SJCRH30 (cell line): ENCODE data around the gene TTC24. TPM values are rescaled to one million over a fixed set of nuclear protein-coding genes. Genes with fewer than 3 reads are reported as not detected.
"Not testable (repeated sequence)": the region's sequence is repeated elsewhere in the genome, so short reads cannot be mapped to it uniquely, and the experiment has no call there.

Experiments
- DNase-seq, 2 experiments: peaks; one replicate each; pipeline ENCODE4 v3.0.0-alpha.2; 2015 to 2020
- H3K27ac ChIP-seq: fragments of 250-450 bp; sonication (Bioruptor Pico); 2 replicates; pipeline ENCODE4 v1.5.1; 2020; ENCODE audit warnings: mild to moderate bottlenecking, moderate library complexity
- H3K27me3 ChIP-seq: fragments of 250-450 bp; sonication (Bioruptor Pico); 2 replicates; pipeline ENCODE4 v1.5.1; 2020; ENCODE audit warnings: mild to moderate bottlenecking, moderate library complexity
- H3K36me3 ChIP-seq: fragments of 250-450 bp; sonication (Bioruptor Pico); 2 replicates; pipeline ENCODE4 v1.5.1; 2020; ENCODE audit warnings: mild to moderate bottlenecking, moderate library complexity
- H3K4me1 ChIP-seq: fragments of 250-450 bp; sonication (Bioruptor Pico); 2 replicates; pipeline ENCODE4 v1.5.1; 2020; ENCODE audit warnings: mild to moderate bottlenecking, moderate library complexity
- H3K4me3 ChIP-seq: fragments of 250-450 bp; sonication (Bioruptor Pico); 2 replicates; pipeline ENCODE4 v1.5.1; 2020; ENCODE audit warnings: mild to moderate bottlenecking, moderate library complexity
- H3K9me3 ChIP-seq: fragments of 250-450 bp; sonication (Bioruptor Pico); replicated peaks from 2 replicates; pipeline ENCODE4 v1.5.1; 2020; ENCODE audit warnings: mild to moderate bottlenecking, moderate library complexity
- total RNA-seq: library from RNA; depleted of rRNA; stranded (reverse); fragments of >200 nt; shearing (Covaris generic); gene quantifications from 2 replicates; pipeline ENCODE4 v1.2.3, GENCODE V29; 2014

TTC24 gene
- total RNA-seq, 1 experiment from 2014 or later: not detected

- DNase-seq: peak in 1 of 2 experiments; percentile 34
- H3K27ac ChIP-seq: peak overlapping the region; percentile 51
Measured at GRCh38 chr1:156600733-156601121, 21.2 kb downstream of the TTC24 start.

GRCh38 chr1:156601122-156601830, 21.8 kb downstream of the TTC24 start, which contains the start of gene GPATCH4:
TSS of gene GPATCH4 (minus strand) at chr1:156601479.
- no peaks in the 10 kb centered on the region for H3K9me3 ChIP-seq
- no peaks in the 10 kb centered on the region for H3K27me3 ChIP-seq
- H3K27ac ChIP-seq: peak within 1 kb of the TSS; percentile 51
- no peaks in the 10 kb centered on the region; the same call in 1 of the 2 replicates for H3K4me1 ChIP-seq
- DNase-seq: peak; percentile 83 to 87
- H3K36me3 ChIP-seq: peaks cover 21% of the 10 kb centered on the region; the same call in 1 of the 2 replicates
- H3K4me3 ChIP-seq: peak within 1 kb of the TSS; percentile 65

More at GRCh38 chr1:156600733-156601121, 21.2 kb downstream of the TTC24 start:
- Histone ChIP-seq H3K4me1 (no peaks in the 10 kb centered on the region; the same call in 1 of the 2 replicates), H3K27me3 (no peaks in the 10 kb centered on the region), H3K9me3 (no peaks in the 10 kb centered on the region), H3K36me3 (peaks cover 25% of the 10 kb centered on the region; the same call in 1 of the 2 replicates), H3K4me3 (peak overlapping the region; percentile 65)

GRCh38 chr1:156601892-156602291, 22.4 kb downstream of the TTC24 start:
- H3K27ac ChIP-seq: peak overlapping the region; percentile 51
- peak overlapping the region; percentile 65 for H3K4me3 ChIP-seq
- peak in 1 of 2 experiments; percentile 43 for DNase-seq
- H3K9me3 ChIP-seq: no peaks in the 10 kb centered on the region
- H3K4me1 ChIP-seq: no peaks in the 10 kb centered on the region; the same call in 1 of the 2 replicates
- H3K36me3 ChIP-seq: peaks cover 16% of the 10 kb centered on the region; the same call in 1 of the 2 replicates
- H3K27me3 ChIP-seq: no peaks in the 10 kb centered on the region

DNA sequence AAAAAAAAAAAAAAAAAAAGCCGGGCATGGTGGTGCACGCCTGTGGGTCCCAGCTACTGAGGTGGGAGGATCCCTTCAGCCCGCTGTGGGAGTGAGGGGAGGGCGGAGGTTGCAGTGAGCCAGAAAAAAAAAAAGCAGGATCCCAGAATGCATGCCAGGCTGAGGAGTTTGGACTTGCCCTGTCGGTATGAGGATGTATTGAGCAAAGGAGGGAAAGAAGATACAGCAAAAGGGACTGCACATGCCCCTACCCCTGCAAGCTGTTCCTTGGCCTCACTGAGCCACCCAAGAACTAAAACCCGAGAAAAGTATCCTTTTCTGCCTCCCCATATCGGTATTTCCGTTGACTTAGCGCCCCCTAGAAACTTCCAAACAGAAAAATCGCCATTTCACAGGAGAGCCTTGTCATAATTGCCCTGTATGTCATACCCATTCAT, 23.1 kb downstream of the TTC24 start:
- no peak overlapping the region for H3K4me3 ChIP-seq
- H3K36me3 ChIP-seq: peaks cover 11% of the 10 kb centered on the region; the same call in 1 of the 2 replicates
- H3K27me3 ChIP-seq: no peaks in the 10 kb centered on the region
- no peaks in the 10 kb centered on the region for H3K9me3 ChIP-seq
- DNase-seq: peak in 1 of 2 experiments; percentile 42
- H3K4me1 ChIP-seq: no peaks in the 10 kb centered on the region; the same call in none of the 2 replicates
- no peak overlapping the region for H3K27ac ChIP-seq

GRCh38 chr1:156607344-156607743, 27.8 kb downstream of the TTC24 start:
- not testable (repeated sequence) for H3K9me3 ChIP-seq, H3K27me3 ChIP-seq, H3K36me3 ChIP-seq, H3K27ac ChIP-seq, H3K4me1 ChIP-seq, H3K4me3 ChIP-seq, DNase-seq

- no peaks in the 10 kb centered on the region for H3K36me3 ChIP-seq
- no peak overlapping the region for H3K4me3 ChIP-seq
- DNase-seq: peak; percentile 47 to 78
- H3K27me3 ChIP-seq: no peaks in the 10 kb centered on the region
- H3K27ac ChIP-seq: no peak overlapping the region
- H3K4me1 ChIP-seq: no peaks in the 10 kb centered on the region; the same call in none of the 2 replicates
- H3K9me3 ChIP-seq: no peaks in the 10 kb centered on the region
Measured at GRCh38 chr1:156608036-156608674, 28.6 kb downstream of the TTC24 start.

DNA sequence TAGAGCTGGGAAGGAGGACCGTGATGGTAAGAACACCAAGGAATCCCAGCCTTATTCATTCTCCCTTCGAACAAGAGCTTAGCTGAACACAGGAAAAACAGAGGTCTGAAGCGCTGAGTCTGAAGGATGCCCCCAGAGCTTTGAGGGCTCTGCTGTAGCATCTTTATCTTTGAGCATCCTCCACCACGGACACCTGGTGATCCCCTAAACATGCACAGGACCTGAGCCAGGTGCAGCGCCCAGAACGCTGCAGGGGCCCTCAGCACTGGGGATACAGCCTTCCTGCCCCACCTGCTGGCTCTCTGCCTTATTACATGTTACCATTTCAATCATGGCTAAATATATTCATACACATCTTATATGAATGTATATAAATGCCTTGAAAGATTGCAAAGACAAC, 29.5 kb downstream of the TTC24 start:
- peak in 1 of 2 experiments; percentile 49 for DNase-seq
- H3K4me3 ChIP-seq: no peak overlapping the region
- H3K27ac ChIP-seq: no peak overlapping the region
- no peaks in the 10 kb centered on the region; the same call in 1 of the 2 replicates for H3K4me1 ChIP-seq
- no peaks in the 10 kb centered on the region for H3K27me3 ChIP-seq
- no peaks in the 10 kb centered on the region for H3K36me3 ChIP-seq
- H3K9me3 ChIP-seq: no peaks in the 10 kb centered on the region

DNA sequence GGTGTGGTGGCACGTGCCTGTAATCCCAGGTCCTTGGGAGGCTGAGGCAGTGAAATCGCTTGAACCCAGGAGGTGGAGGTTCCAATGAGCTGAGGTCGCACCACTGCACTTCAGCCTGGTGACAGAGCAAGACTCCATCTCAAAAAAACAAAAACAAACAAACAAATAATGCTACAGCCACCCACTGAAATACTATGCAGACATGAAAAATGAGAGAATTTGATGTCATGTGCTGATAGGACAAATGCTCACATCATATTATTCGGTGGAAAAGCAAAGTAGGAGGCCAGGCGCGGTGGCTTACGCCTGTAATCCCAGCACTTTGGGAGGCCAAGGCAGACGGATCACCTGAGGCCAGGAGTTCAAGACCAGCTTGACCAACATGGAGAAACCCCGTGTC, 30.5 kb downstream of the TTC24 start:
- not testable (repeated sequence) for H3K27ac ChIP-seq, H3K4me1 ChIP-seq, H3K36me3 ChIP-seq, H3K4me3 ChIP-seq, H3K27me3 ChIP-seq, H3K9me3 ChIP-seq, DNase-seq

DNA sequence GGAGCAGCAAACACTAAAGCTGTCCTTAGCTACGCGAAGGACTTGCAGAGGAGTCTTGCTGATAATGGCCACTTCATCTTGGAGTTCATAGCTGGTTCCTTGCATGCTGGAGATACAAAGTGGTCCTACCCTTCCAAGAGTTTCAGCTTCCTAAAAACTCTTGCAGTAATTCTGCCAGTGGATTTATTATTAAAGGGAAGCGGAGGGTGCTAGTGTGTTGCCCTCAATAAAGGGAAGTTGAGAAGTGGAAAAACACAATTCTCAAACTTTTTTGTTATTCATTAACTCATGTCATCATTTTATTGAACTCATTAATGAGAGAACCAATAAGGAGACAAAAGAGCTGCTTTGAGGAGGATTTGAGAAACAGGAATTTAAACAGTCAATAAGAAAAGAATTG, 33.1 kb downstream of the TTC24 start:
- no peak for DNase-seq
- no peaks in the 10 kb centered on the region for H3K27me3 ChIP-seq
- H3K4me3 ChIP-seq: no peak overlapping the region
- H3K9me3 ChIP-seq: no peaks in the 10 kb centered on the region
- no peaks in the 10 kb centered on the region for H3K36me3 ChIP-seq
- peaks cover 13% of the 10 kb centered on the region for H3K4me1 ChIP-seq
- no peak overlapping the region for H3K27ac ChIP-seq

GRCh38 chr1:156615946-156616345, 36.4 kb downstream of the TTC24 start:
- no peaks in the 10 kb centered on the region for H3K27me3 ChIP-seq
- H3K4me1 ChIP-seq: peaks cover 21% of the 10 kb centered on the region
- H3K9me3 ChIP-seq: no peaks in the 10 kb centered on the region
- no peak overlapping the region for H3K4me3 ChIP-seq
- no peak overlapping the region for H3K27ac ChIP-seq
- no peaks in the 10 kb centered on the region for H3K36me3 ChIP-seq
- DNase-seq: no peak

- DNase-seq: peak; percentile 85 to 92
- Histone ChIP-seq H3K4me3 (no peak overlapping the region), H3K9me3 (no peaks in the 10 kb centered on the region), H3K36me3 (no peaks in the 10 kb centered on the region), H3K27ac (no peak overlapping the region), H3K4me1 (peaks cover 21% of the 10 kb centered on the region), H3K27me3 (no peaks in the 10 kb centered on the region)
Measured at GRCh38 chr1:156616463-156616862, 36.9 kb downstream of the TTC24 start.

GRCh38 chr1:156618853-156619581, 39.5 kb downstream of the TTC24 start, which contains the start of gene HAPLN2:
TSS of gene HAPLN2 (plus strand) at chr1:156619415. CDS start at chr1:156623491, 4,076 bp downstream.
- Histone ChIP-seq H3K36me3 (no peaks in the 10 kb centered on the region), H3K27me3 (no peaks in the 10 kb centered on the region), H3K4me3 (no peak within 1 kb of the TSS), H3K9me3 (no peaks in the 10 kb centered on the region), H3K27ac (no peak within 1 kb of the TSS; the same call in 1 of the 2 replicates), H3K4me1 (peaks cover 27% of the 10 kb centered on the region)
- DNase-seq: peak; percentile 46 to 72

DNA sequence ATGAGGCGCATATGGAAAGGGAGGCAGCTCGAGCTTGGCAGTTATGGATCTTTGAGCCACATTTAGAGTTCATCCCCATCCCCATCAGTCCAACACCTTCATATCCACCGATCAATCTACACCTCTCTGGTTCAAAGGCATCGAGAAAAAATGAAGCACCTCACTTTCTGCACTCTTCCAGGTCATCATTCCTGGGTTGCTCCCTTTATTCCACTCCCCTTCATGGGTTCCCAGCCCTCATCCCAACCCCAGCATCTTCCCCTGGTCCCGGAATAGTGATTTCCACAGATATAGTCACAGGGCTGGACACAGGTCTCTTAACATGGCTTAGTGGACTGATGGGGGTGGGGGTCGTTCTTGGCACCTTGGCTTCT, 40.0 kb downstream of the TTC24 start:
- Histone ChIP-seq H3K9me3 (no peaks in the 10 kb centered on the region), H3K4me1 (peaks cover 27% of the 10 kb centered on the region), H3K27ac (no peak overlapping the region; the same call in 1 of the 2 replicates), H3K4me3 (no peak overlapping the region), H3K27me3 (no peaks in the 10 kb centered on the region), H3K36me3 (no peaks in the 10 kb centered on the region)
- no peak for DNase-seq

DNA sequence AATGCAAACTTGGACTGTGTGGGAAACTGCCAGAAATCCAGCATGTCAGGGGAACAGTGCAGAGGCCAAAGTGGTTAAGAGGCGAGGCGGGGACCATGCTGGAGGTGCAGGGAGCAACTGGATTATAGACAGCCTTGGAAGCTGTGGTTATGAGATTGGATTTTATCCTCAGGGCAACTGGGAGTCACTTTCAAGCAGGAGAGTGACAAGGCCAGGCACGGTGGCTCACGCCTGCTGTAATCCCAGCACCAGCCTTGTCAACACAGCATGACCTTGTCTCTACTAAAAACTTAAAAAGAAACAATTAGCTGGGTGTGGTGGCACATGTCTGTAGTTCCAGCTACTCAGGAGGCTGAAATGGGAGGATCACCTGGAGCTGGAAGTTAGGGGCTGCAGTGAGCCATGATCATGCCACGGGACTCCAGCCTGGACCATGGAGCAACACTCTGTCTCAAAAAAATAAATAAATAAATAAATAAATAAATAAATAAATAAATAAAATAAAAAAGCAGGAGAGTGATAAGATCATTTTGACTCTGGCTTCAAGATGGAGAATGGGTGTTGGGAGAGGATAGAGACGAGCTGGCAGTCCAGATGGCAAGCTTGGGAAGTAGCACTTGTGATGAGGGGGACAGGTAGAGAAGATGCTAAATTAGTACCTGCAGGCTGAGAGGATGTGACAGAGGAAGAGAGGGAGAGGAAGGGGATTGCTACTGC, 43.2 kb downstream of the TTC24 start:
- Histone ChIP-seq H3K4me1 (peaks cover 17% of the 10 kb centered on the region), H3K9me3 (no peaks in the 10 kb centered on the region), H3K36me3 (no peaks in the 10 kb centered on the region), H3K4me3 (no peak overlapping the region), H3K27me3 (no peaks in the 10 kb centered on the region), H3K27ac (no peak overlapping the region)
- DNase-seq: peak; percentile 51 to 72
